Sigmoid colon (tissue), 4 donors: ENCODE data around the gene SLC25A43.
A peak's percentile ranks its signal among the peaks of the same experiment; 100 is the strongest.

Experiments
- CTCF ChIP-seq, 4 experiments: fragments of 450-650 bp in 3 of 4; fragments of 200-600 bp in 1 of 4; IDR thresholded peaks; one replicate each; pipeline ENCODE4 v1.5.1; 2016 to 2019; ENCODE audit warnings: antibody characterized with exemption in 4 of 4, mild to moderate bottlenecking in 3 of 4, moderate library complexity in 2 of 4
- POLR2A ChIP-seq, 2 donors: fragments of 450-650 bp; IDR thresholded peaks; one replicate each; pipeline ENCODE4 v1.6.1; 2016; ENCODE audit warnings: antibody characterized with exemption in 2 of 2, mild to moderate bottlenecking in 2 of 2, moderate library complexity in 2 of 2
- POLR2AphosphoS5 ChIP-seq, 4 donors: sonication (generic); formaldehyde crosslinking; IDR thresholded peaks; one replicate each; pipeline ENCODE4 v1.6.1; 2017; ENCODE audit warnings: antibody characterized with exemption in 4 of 4

DNA sequence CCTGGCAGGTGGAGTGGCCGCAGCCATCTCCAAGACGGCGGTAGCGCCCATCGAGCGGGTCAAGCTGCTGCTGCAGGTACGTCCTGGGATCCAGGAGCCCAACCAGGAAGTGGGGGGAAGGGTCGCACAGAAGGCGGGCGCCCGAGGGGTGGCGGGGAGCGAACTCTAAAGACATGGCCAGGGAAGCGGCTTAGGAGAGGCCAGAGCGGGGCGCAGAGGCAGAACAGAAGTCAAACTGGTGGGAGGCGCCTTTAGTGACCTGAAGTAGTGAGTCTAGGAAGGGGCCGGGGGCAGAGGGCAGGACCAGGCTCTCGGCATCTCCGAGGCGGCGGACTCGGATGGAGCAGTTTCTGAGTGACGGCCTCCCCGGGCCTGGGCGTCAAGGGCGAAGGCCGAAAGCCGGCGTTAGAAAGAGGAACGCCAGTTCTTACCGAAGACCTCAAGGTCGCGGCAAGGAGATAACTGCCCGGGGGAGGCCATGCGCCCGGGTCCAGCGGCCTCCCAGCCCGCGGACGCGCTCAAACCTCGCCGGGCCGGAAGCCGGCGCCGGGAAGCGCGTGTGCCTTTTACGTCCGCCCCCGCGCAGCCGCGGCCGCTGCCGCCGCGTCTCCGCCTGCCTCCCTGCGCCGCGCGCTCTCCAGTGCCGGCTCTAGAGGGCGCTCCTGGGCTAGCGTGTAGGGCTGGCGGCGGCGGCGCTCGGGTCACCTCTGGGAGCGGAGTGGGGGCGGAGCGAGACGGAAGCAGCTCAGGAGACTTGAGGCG, 69.6 kb downstream of the SLC25A43 start:
- TF ChIP-seq POLR2AphosphoS5 (IDR thresholded peaks at IDR 0.05) (peak; percentile 2 to 59 (median 24)), CTCF (IDR thresholded peaks at IDR 0.05) (peak; percentile 26 to 63 (median 33)), POLR2A (IDR thresholded peaks at IDR 0.05) (no peak)
